Measurements from ENCODE around the gene CCDC107. TPM values are rescaled to one million over a fixed set of nuclear protein-coding genes. Genes with fewer than 3 reads are reported as not detected.
"Not testable (repeated sequence)": the region's sequence is repeated elsewhere in the genome, so short reads cannot be mapped to it uniquely, and the experiment has no call there.

Gene CCDC107
- total and polyA plus RNA-seq, 2 donors (not counting 1 experiment from before 2014, with no cell fraction given), result 20.6 to 24.9 TPM

GRCh38 chr9:35609820-35610163 lies 48.3 kb upstream of the CCDC107 start:
- no peak overlapping the region for H3K9ac ChIP-seq (ENCODE audit: insufficient read depth, low read length)
- no peaks in the 10 kb centered on the region for H4K20me1 ChIP-seq (ENCODE audit: control insufficient read depth, extremely low read depth, insufficient read depth, low read length)
- H3K27ac ChIP-seq (ENCODE audit: insufficient read depth, low read length), result no peak overlapping the region
- no peak for DNase-seq (ENCODE audit: low read depth in 2 of 2)
- peaks cover 6% of the 10 kb centered on the region for H3K4me1 ChIP-seq (ENCODE audit: control insufficient read depth, extremely low read depth, insufficient read depth, low read length)
- H3K4me3 ChIP-seq (replicated peaks in 1 of 4; ENCODE audit: control extremely low read depth in 1 of 4, insufficient read depth in 1 of 4, low read depth in 3 of 4, low read length in 4 of 4), result no peak overlapping the region
- H3K4me2 ChIP-seq (ENCODE audit: extremely low read depth, insufficient read depth, low read length), result no peak overlapping the region
- H3K36me3 ChIP-seq (ENCODE audit: control insufficient read depth, insufficient read depth, low read length), result no peaks in the 10 kb centered on the region
- H3K9me3 ChIP-seq (ENCODE audit: control insufficient read depth, insufficient read depth, low read depth, low read length), result no peaks in the 10 kb centered on the region
- H3K27me3 ChIP-seq (ENCODE audit: control insufficient read depth, insufficient read depth, low read length), result peaks cover 1% of the 10 kb centered on the region
- no peak for TF ChIP-seq EZH2 (IDR thresholded peaks at IDR 0.05; ENCODE audit: low read length, missing control alignments)
- TF ChIP-seq CTCF (conservative IDR thresholded peaks at IDR 0.05 in 1 of 2, IDR thresholded peaks at IDR 0.05 in 1 of 2; ENCODE audit: low read depth in 1 of 2, low read length in 2 of 2), result no peak
- no peak overlapping the region for H2AFZ ChIP-seq (ENCODE audit: low read length)
- peaks cover 8% of the 10 kb centered on the region for H3K79me2 ChIP-seq (ENCODE audit: control insufficient read depth, insufficient read depth, low read length)

- Histone ChIP-seq H3K36me3 (ENCODE audit: control insufficient read depth, insufficient read depth, low read length) (no peaks in the 10 kb centered on the region), H3K27me3 (ENCODE audit: control insufficient read depth, insufficient read depth, low read length) (peaks cover 16% of the 10 kb centered on the region), H3K4me1 (ENCODE audit: control insufficient read depth, extremely low read depth, insufficient read depth, low read length) (peaks cover 4% of the 10 kb centered on the region), H3K4me2 (ENCODE audit: extremely low read depth, insufficient read depth, low read length) (no peak overlapping the region), H3K9me3 (ENCODE audit: control insufficient read depth, insufficient read depth, low read depth, low read length) (no peaks in the 10 kb centered on the region), H3K4me3 (replicated peaks in 1 of 4; ENCODE audit: control extremely low read depth in 1 of 4, insufficient read depth in 1 of 4, low read depth in 3 of 4, low read length in 4 of 4) (no peak overlapping the region), H3K79me2 (ENCODE audit: control insufficient read depth, insufficient read depth, low read length) (peaks cover 3% of the 10 kb centered on the region), H4K20me1 (ENCODE audit: control insufficient read depth, extremely low read depth, insufficient read depth, low read length) (no peaks in the 10 kb centered on the region), H3K27ac (ENCODE audit: insufficient read depth, low read length) (no peak overlapping the region), H3K9ac (ENCODE audit: insufficient read depth, low read length) (no peak overlapping the region), H2AFZ (ENCODE audit: low read length) (no peak overlapping the region)
- no peak for TF ChIP-seq EZH2 (IDR thresholded peaks at IDR 0.05; ENCODE audit: low read length, missing control alignments)
- TF ChIP-seq CTCF (conservative IDR thresholded peaks at IDR 0.05 in 1 of 2, IDR thresholded peaks at IDR 0.05 in 1 of 2; ENCODE audit: low read depth in 1 of 2, low read length in 2 of 2), result peak; percentile 63 to 77
- DNase-seq (ENCODE audit: low read depth in 2 of 2), result peak; percentile 32 to 43
Observed at GRCh38 chr9:35611230-35611797, 46.8 kb upstream of the CCDC107 start.

GRCh38 chr9:35612066-35612465 lies 46.0 kb upstream of the CCDC107 start:
- H3K27me3 ChIP-seq (ENCODE audit: control insufficient read depth, insufficient read depth, low read length), result peaks cover 22% of the 10 kb centered on the region
- not testable (repeated sequence) for H3K4me2 ChIP-seq (ENCODE audit: extremely low read depth, insufficient read depth, low read length); H4K20me1 ChIP-seq (ENCODE audit: control insufficient read depth, extremely low read depth, insufficient read depth, low read length); H3K9ac ChIP-seq (ENCODE audit: insufficient read depth, low read length); H3K27ac ChIP-seq (ENCODE audit: insufficient read depth, low read length); H3K36me3 ChIP-seq (ENCODE audit: control insufficient read depth, insufficient read depth, low read length); DNase-seq (ENCODE audit: low read depth in 2 of 2); H2AFZ ChIP-seq (ENCODE audit: low read length); H3K9me3 ChIP-seq (ENCODE audit: control insufficient read depth, insufficient read depth, low read depth, low read length); H3K4me1 ChIP-seq (ENCODE audit: control insufficient read depth, extremely low read depth, insufficient read depth, low read length); H3K79me2 ChIP-seq (ENCODE audit: control insufficient read depth, insufficient read depth, low read length); H3K4me3 ChIP-seq (replicated peaks in 1 of 4; ENCODE audit: control extremely low read depth in 1 of 4, insufficient read depth in 1 of 4, low read depth in 3 of 4, low read length in 4 of 4)

Data from fibroblast of lung (primary cell).